C4-2B (cell line): ENCODE results near the gene CTNNA3.

Source experiments
- CTCF ChIP-seq: fragments of 450-650 bp; conservative IDR thresholded peaks from 2 replicates; pipeline ENCODE4 v1.5.1; 2017; ENCODE audit warnings: mild to moderate bottlenecking
- ZFX ChIP-seq: fragments of 450-650 bp; IDR thresholded peaks from 2 replicates; pipeline ENCODE4 v1.6.1; 2017

GRCh38 chr10:66349076-66349475 lies 1346.9 kb downstream of the CTNNA3 start:
- TF ChIP-seq CTCF (no peak), ZFX (no peak)
